ENCODE results near the gene FBXW8.

FBXW8 gene

GRCh38 chr12:117025481-117026151 is 114.9 kb downstream of the FBXW8 start:
- DNase-seq, result no peak

GRCh38 chr12:117026343-117026742 is 115.6 kb downstream of the FBXW8 start:
- DNase-seq, result no peak

- no peak for DNase-seq
Measured at GRCh38 chr12:117026921-117027250, 116.1 kb downstream of the FBXW8 start.

- DNase-seq, result no peak
Measured at GRCh38 chr12:117027251-117028086, 116.7 kb downstream of the FBXW8 start.

- DNase-seq, result no peak
Measured at GRCh38 chr12:117028254-117028653, 117.5 kb downstream of the FBXW8 start.

- DNase-seq, result no peak
Measured at GRCh38 chr12:117030187-117030900, 119.6 kb downstream of the FBXW8 start.

GRCh38 chr12:117031843-117032592 is 121.3 kb downstream of the FBXW8 start:
- DNase-seq, result no peak

GRCh38 chr12:117032593-117033381 is 122.0 kb downstream of the FBXW8 start:
- DNase-seq, result no peak

GRCh38 chr12:117033382-117034221 is 122.9 kb downstream of the FBXW8 start:
- no peak for DNase-seq

GRCh38 chr12:117034249-117034648 is 123.5 kb downstream of the FBXW8 start:
- no peak for DNase-seq

GRCh38 chr12:117034701-117035151 is 124.0 kb downstream of the FBXW8 start:
- no peak for DNase-seq

- no peak for DNase-seq
Measured at GRCh38 chr12:117035287-117035686, 124.5 kb downstream of the FBXW8 start.

- no peak for DNase-seq
Measured at GRCh38 chr12:117036046-117036445, 125.3 kb downstream of the FBXW8 start.

- no peak for DNase-seq
Measured at GRCh38 chr12:117036547-117036946, 125.8 kb downstream of the FBXW8 start.

GRCh38 chr12:117037289-117038022 is 126.7 kb downstream of the FBXW8 start:
- no peak for DNase-seq

GRCh38 chr12:117038023-117038680 is 127.4 kb downstream of the FBXW8 start:
- no peak for DNase-seq

GRCh38 chr12:117038919-117039318 is 128.2 kb downstream of the FBXW8 start:
- DNase-seq, result no peak

GRCh38 chr12:117039891-117040309 is 129.2 kb downstream of the FBXW8 start:
- DNase-seq, result no peak

GRCh38 chr12:117040496-117040895 is 129.7 kb downstream of the FBXW8 start:
- DNase-seq, result no peak

GRCh38 chr12:117041798-117042170 is 131.0 kb downstream of the FBXW8 start:
- no peak for DNase-seq
